Activated naive CD8-positive, alpha-beta T cell treated with anti-CD3 and anti-CD28 coated beads, Interleukin-2, amount 50 U/mL, for 24 hours (primary cell): ENCODE measurements around the gene SAMD4A.

ENCODE experiments used
- ATAC-seq: fragments of 150-1000 bp; cut with Tn5 transposase; one replicate; pipeline ENCODE4 v1.10.0; 2021
- DNase-seq: peaks from one replicate; pipeline ENCODE4 v3.0.0; 2021
- H3K27ac Mint-ChIP-seq: one replicate; pipeline ENCODE4 v1.8.0; 2021; ENCODE audit warnings: mild to moderate bottlenecking, mixed read lengths
- H3K27me3 Mint-ChIP-seq: one replicate; pipeline ENCODE4 v1.8.0; 2021; ENCODE audit warnings: mixed read lengths
- H3K36me3 Mint-ChIP-seq: one replicate; pipeline ENCODE4 v1.8.0; 2021; ENCODE audit warnings: low read depth, mixed read lengths
- H3K4me1 Mint-ChIP-seq: one replicate; pipeline ENCODE4 v1.8.0; 2021; ENCODE audit warnings: mixed read lengths
- H3K4me3 Mint-ChIP-seq: one replicate; pipeline ENCODE4 v1.8.0; 2021; ENCODE audit warnings: mild to moderate bottlenecking, moderate library complexity, mixed read lengths
- H3K9me3 Mint-ChIP-seq: one replicate; pipeline ENCODE4 v1.8.0; 2021; ENCODE audit warnings: mixed read lengths

The SAMD4A gene

GRCh38 chr14:54763761-54764160, 196.8 kb downstream of the SAMD4A start:
- H3K36me3 Mint-ChIP-seq: peaks cover 24% of the 10 kb centered on the region
- H3K27ac Mint-ChIP-seq: no peak overlapping the region
- peaks cover 64% of the 10 kb centered on the region for H3K4me1 Mint-ChIP-seq
- DNase-seq (no peak), ATAC-seq (no peak)
- no peak overlapping the region for H3K4me3 Mint-ChIP-seq
- H3K27me3 Mint-ChIP-seq: peaks cover 5% of the 10 kb centered on the region
- H3K9me3 Mint-ChIP-seq: no peaks in the 10 kb centered on the region

- Mint-ChIP-seq H3K27ac (peak overlapping the region; percentile 97), H3K9me3 (no peaks in the 10 kb centered on the region), H3K27me3 (peaks cover 5% of the 10 kb centered on the region), H3K4me3 (peak overlapping the region; percentile 46), H3K36me3 (peaks cover 19% of the 10 kb centered on the region), H3K4me1 (peaks cover 60% of the 10 kb centered on the region)
- ATAC-seq (peak; percentile 72), DNase-seq (peak; percentile 38)
These were observed 199.6 kb downstream of the SAMD4A start for GRCh38 chr14:54766276-54767138.

GRCh38 chr14:54767139-54767431, 200.2 kb downstream of the SAMD4A start:
- DNase-seq: no peak
- Mint-ChIP-seq H3K27me3 (peaks cover 5% of the 10 kb centered on the region), H3K4me1 (peaks cover 58% of the 10 kb centered on the region), H3K36me3 (peaks cover 16% of the 10 kb centered on the region), H3K27ac (peak overlapping the region; percentile 97), H3K9me3 (no peaks in the 10 kb centered on the region), H3K4me3 (peak overlapping the region; percentile 46)
- ATAC-seq: no peak

GRCh38 chr14:54767450-54767849, 200.5 kb downstream of the SAMD4A start:
- peaks cover 58% of the 10 kb centered on the region for H3K4me1 Mint-ChIP-seq
- peaks cover 7% of the 10 kb centered on the region for H3K27me3 Mint-ChIP-seq
- peaks cover 16% of the 10 kb centered on the region for H3K36me3 Mint-ChIP-seq
- no peaks in the 10 kb centered on the region for H3K9me3 Mint-ChIP-seq
- no peak for ATAC-seq
- no peak for DNase-seq
- H3K27ac Mint-ChIP-seq: peak overlapping the region; percentile 97
- H3K4me3 Mint-ChIP-seq: no peak overlapping the region

- Mint-ChIP-seq H3K9me3 (no peaks in the 10 kb centered on the region), H3K27ac (no peak overlapping the region), H3K36me3 (peaks cover 16% of the 10 kb centered on the region), H3K4me3 (no peak overlapping the region), H3K27me3 (peaks cover 7% of the 10 kb centered on the region), H3K4me1 (peaks cover 61% of the 10 kb centered on the region)
- ATAC-seq: no peak
- DNase-seq: no peak
These were observed 201.7 kb downstream of the SAMD4A start for GRCh38 chr14:54768501-54769129.

- Mint-ChIP-seq H3K27me3 (peaks cover 7% of the 10 kb centered on the region), H3K9me3 (no peaks in the 10 kb centered on the region), H3K4me1 (peaks cover 60% of the 10 kb centered on the region), H3K27ac (no peak overlapping the region), H3K36me3 (peaks cover 6% of the 10 kb centered on the region), H3K4me3 (no peak overlapping the region)
- DNase-seq (no peak), ATAC-seq (no peak)
These were observed 203.3 kb downstream of the SAMD4A start for GRCh38 chr14:54769951-54770863.

GRCh38 chr14:54771411-54772027, 204.6 kb downstream of the SAMD4A start:
- Mint-ChIP-seq H3K27me3 (peaks cover 7% of the 10 kb centered on the region), H3K9me3 (no peaks in the 10 kb centered on the region), H3K4me1 (peaks cover 63% of the 10 kb centered on the region), H3K4me3 (no peak overlapping the region), H3K27ac (no peak overlapping the region), H3K36me3 (peaks cover 2% of the 10 kb centered on the region)
- ATAC-seq: no peak
- no peak for DNase-seq

GRCh38 chr14:54772451-54772881, 205.5 kb downstream of the SAMD4A start:
- H3K4me3 Mint-ChIP-seq: peak overlapping the region; percentile 66
- peaks cover 3% of the 10 kb centered on the region for H3K36me3 Mint-ChIP-seq
- ATAC-seq (no peak), DNase-seq (no peak)
- H3K27me3 Mint-ChIP-seq: peaks cover 7% of the 10 kb centered on the region
- H3K4me1 Mint-ChIP-seq: peaks cover 63% of the 10 kb centered on the region
- peak overlapping the region; percentile 82 for H3K27ac Mint-ChIP-seq
- no peaks in the 10 kb centered on the region for H3K9me3 Mint-ChIP-seq

GRCh38 chr14:54773171-54774006, 206.5 kb downstream of the SAMD4A start:
- Mint-ChIP-seq H3K36me3 (peaks cover 3% of the 10 kb centered on the region), H3K27me3 (peaks cover 6% of the 10 kb centered on the region), H3K4me3 (peak overlapping the region; percentile 66), H3K4me1 (peaks cover 65% of the 10 kb centered on the region), H3K9me3 (no peaks in the 10 kb centered on the region), H3K27ac (peak overlapping the region; percentile 82)
- DNase-seq (peak; percentile 78), ATAC-seq (peak; percentile 86)

- peaks cover 4% of the 10 kb centered on the region for H3K27me3 Mint-ChIP-seq
- peaks cover 64% of the 10 kb centered on the region for H3K4me1 Mint-ChIP-seq
- no peaks in the 10 kb centered on the region for H3K9me3 Mint-ChIP-seq
- no peak overlapping the region for H3K27ac Mint-ChIP-seq
- no peak for DNase-seq
- ATAC-seq: no peak
- H3K36me3 Mint-ChIP-seq: peaks cover 3% of the 10 kb centered on the region
- H3K4me3 Mint-ChIP-seq: no peak overlapping the region
These were observed 207.9 kb downstream of the SAMD4A start for GRCh38 chr14:54774824-54775223.

- ATAC-seq (no peak), DNase-seq (no peak)
- Mint-ChIP-seq H3K27ac (no peak overlapping the region), H3K36me3 (peaks cover 3% of the 10 kb centered on the region), H3K4me1 (peaks cover 64% of the 10 kb centered on the region), H3K27me3 (peaks cover 7% of the 10 kb centered on the region), H3K4me3 (no peak overlapping the region), H3K9me3 (no peaks in the 10 kb centered on the region)
These were observed 208.7 kb downstream of the SAMD4A start for GRCh38 chr14:54775486-54776140.

GRCh38 chr14:54776361-54777001, 209.6 kb downstream of the SAMD4A start:
- peaks cover 3% of the 10 kb centered on the region for H3K36me3 Mint-ChIP-seq
- peak overlapping the region; percentile 50 for H3K4me3 Mint-ChIP-seq
- peaks cover 7% of the 10 kb centered on the region for H3K27me3 Mint-ChIP-seq
- peak overlapping the region; percentile 79 for H3K27ac Mint-ChIP-seq
- DNase-seq (peak; percentile 83), ATAC-seq (peak; percentile 61)
- no peaks in the 10 kb centered on the region for H3K9me3 Mint-ChIP-seq
- H3K4me1 Mint-ChIP-seq: peaks cover 64% of the 10 kb centered on the region

GRCh38 chr14:54777395-54777794, 210.5 kb downstream of the SAMD4A start:
- Mint-ChIP-seq H3K4me1 (peaks cover 59% of the 10 kb centered on the region), H3K36me3 (peaks cover 2% of the 10 kb centered on the region), H3K9me3 (no peaks in the 10 kb centered on the region), H3K4me3 (no peak overlapping the region), H3K27ac (peak overlapping the region; percentile 79), H3K27me3 (peaks cover 8% of the 10 kb centered on the region)
- DNase-seq (no peak), ATAC-seq (no peak)
